Measurements from ENCODE around the gene MRPL48. TPM values are rescaled to one million over a fixed set of nuclear protein-coding genes. Genes with fewer than 3 reads are reported as not detected.
"Not testable (repeated sequence)": the region's sequence is repeated elsewhere in the genome, so short reads cannot be mapped to it uniquely, and the experiment has no call there.

Gene MRPL48
- total RNA-seq, 1 donor from 2014 or later: 23.3 TPM

DNA sequence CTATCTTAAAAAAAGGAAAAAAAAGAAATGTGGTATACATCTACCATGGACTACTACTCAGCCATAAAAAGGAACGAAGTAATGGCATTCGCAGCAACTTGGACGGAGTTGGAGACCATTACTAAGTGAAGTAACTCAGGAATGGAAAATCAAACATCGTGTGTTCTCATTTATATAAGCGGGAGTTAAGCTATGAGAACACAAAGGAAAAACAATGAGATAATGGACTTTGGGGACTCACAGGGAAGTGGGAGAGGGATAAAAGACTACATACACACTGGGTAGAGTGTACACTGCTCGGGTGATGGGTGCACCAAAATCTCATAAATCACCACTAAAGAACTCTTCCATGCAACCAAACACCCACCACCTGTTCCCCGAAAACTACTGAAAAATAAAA lies 38.6 kb upstream of the MRPL48 start:
- H3K36me3 ChIP-seq: no peaks in the 10 kb centered on the region
- H3K4me3 ChIP-seq: no peak overlapping the region
- H3K27me3 ChIP-seq: no peaks in the 10 kb centered on the region
- no peak for DNase-seq (ENCODE audit: extremely low spot score in 2 of 2)
- H3K4me1 ChIP-seq: peaks cover 34% of the 10 kb centered on the region
- H3K9me3 ChIP-seq: no peaks in the 10 kb centered on the region
- no peak overlapping the region for H3K27ac ChIP-seq
- intact Hi-C loops (cut with DNase I): no loop called here
- TF ChIP-seq POLR2A (IDR thresholded peaks at IDR 0.05) (no peak), CTCF (IDR thresholded peaks at IDR 0.05) (no peak), POLR2AphosphoS5 (IDR thresholded peaks at IDR 0.05; ENCODE audit: insufficient read depth in 1 of 2, low read depth in 1 of 2) (no peak)

DNA sequence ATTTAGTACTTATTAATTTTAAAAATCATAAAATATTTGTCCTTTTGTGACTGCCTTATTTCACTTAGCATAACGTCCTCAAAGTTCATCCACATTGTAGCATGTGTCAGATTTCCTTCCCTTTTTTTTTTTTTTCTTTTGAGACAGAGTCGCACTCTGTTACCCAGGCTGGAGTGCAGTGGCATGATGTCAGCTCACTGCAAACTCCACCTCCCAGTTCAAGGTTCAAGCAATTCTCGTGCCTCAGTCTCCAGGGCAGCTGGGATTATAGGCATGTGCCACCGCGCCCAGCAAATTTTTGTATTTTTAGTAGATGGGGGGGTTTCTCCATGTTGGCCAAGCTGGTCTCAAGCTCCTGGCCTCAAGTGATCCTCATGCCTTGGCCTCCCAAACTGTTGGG lies 37.4 kb upstream of the MRPL48 start:
- TF ChIP-seq POLR2AphosphoS5 (IDR thresholded peaks at IDR 0.05; ENCODE audit: insufficient read depth in 1 of 2, low read depth in 1 of 2): no peak
- no peak for TF ChIP-seq POLR2A (IDR thresholded peaks at IDR 0.05)
- no peak for TF ChIP-seq CTCF (IDR thresholded peaks at IDR 0.05)
- no peak for DNase-seq (ENCODE audit: extremely low spot score in 2 of 2)
- intact Hi-C loops (cut with DNase I): no loop called here
- H3K27ac ChIP-seq: no peak overlapping the region
- H3K4me1 ChIP-seq: peaks cover 40% of the 10 kb centered on the region
- H3K36me3 ChIP-seq: no peaks in the 10 kb centered on the region
- H3K4me3 ChIP-seq: no peak overlapping the region
- no peaks in the 10 kb centered on the region for H3K9me3 ChIP-seq
- no peaks in the 10 kb centered on the region for H3K27me3 ChIP-seq

- intact Hi-C loops (cut with DNase I); H3K27me3 ChIP-seq; H3K27ac ChIP-seq; H3K9me3 ChIP-seq; H3K36me3 ChIP-seq; DNase-seq (ENCODE audit: extremely low spot score in 2 of 2); H3K4me3 ChIP-seq: not testable (repeated sequence)
- peaks cover 45% of the 10 kb centered on the region for H3K4me1 ChIP-seq
These were observed 36.8 kb upstream of the MRPL48 start for GRCh38 chr11:73750862-73751261.

- DNase-seq (ENCODE audit: extremely low spot score in 2 of 2): no peak
- H3K4me3 ChIP-seq: no peak overlapping the region
- H3K4me1 ChIP-seq: peaks cover 58% of the 10 kb centered on the region
- no peak for TF ChIP-seq CTCF (IDR thresholded peaks at IDR 0.05)
- no peaks in the 10 kb centered on the region for H3K36me3 ChIP-seq
- H3K27me3 ChIP-seq: no peaks in the 10 kb centered on the region
- intact Hi-C loops (cut with DNase I): no loop called here
- H3K27ac ChIP-seq: no peak overlapping the region
- H3K9me3 ChIP-seq: no peaks in the 10 kb centered on the region
These were observed 35.3 kb upstream of the MRPL48 start for GRCh38 chr11:73752216-73752867.

- DNase-seq (ENCODE audit: extremely low spot score in 2 of 2): no peak
- H3K27ac ChIP-seq: no peak overlapping the region
- intact Hi-C loops (cut with DNase I): no loop called here
- H3K36me3 ChIP-seq: no peaks in the 10 kb centered on the region
- H3K4me1 ChIP-seq: peaks cover 64% of the 10 kb centered on the region
- H3K27me3 ChIP-seq: no peaks in the 10 kb centered on the region
- H3K9me3 ChIP-seq: no peaks in the 10 kb centered on the region
- no peak for TF ChIP-seq CTCF (IDR thresholded peaks at IDR 0.05)
- no peak for TF ChIP-seq POLR2AphosphoS5 (IDR thresholded peaks at IDR 0.05; ENCODE audit: insufficient read depth in 1 of 2, low read depth in 1 of 2)
- no peak for TF ChIP-seq POLR2A (IDR thresholded peaks at IDR 0.05)
- H3K4me3 ChIP-seq: no peak overlapping the region
These were observed 34.8 kb upstream of the MRPL48 start for GRCh38 chr11:73752903-73753302.

Measured in vagina (tissue), 2 donors.